OCI-LY7 (cell line): ENCODE results near the gene ETFRF1. TPM values are rescaled to one million over a fixed set of nuclear protein-coding genes. Genes with fewer than 3 reads are reported as not detected.

Experiments used
- BruUV-seq: library from RNA; stranded (reverse); fragments of 400-500 nt; replicated peaks from 2 replicates; lab custom pipeline; 2021; lab: Mats Ljungman, UMichigan
- CTCF ChIA-PET: fragments of 300-600 bp; sonication (Branson Sonifier 250); formaldehyde crosslinking; loops from one replicate; lab custom pipeline; 2022; ENCODE audit warnings: antibody characterized with exemption; ENCODE audit not compliant: unreplicated experiment; lab: Charles Lee
- POLR2A ChIA-PET: fragments of 300-600 bp; sonication (Branson Sonifier 250); formaldehyde crosslinking; loops from one replicate; lab custom pipeline; 2022; ENCODE audit warnings: antibody characterized with exemption; lab: Charles Lee
- DNase-seq: peaks from one replicate; pipeline ENCODE4 v3.0.0-alpha.2; 2015; ENCODE audit warnings: low spot score
- H2AFZ ChIP-seq: fragments of 200-600 bp; sonication (generic), shearing (Covaris generic); 2 replicates; pipeline ENCODE4 v1.6.1; 2014; ENCODE audit warnings: mild to moderate bottlenecking, antibody characterized with exemption, low read length, moderate library complexity
- H3K27ac ChIP-seq: fragments of 200-600 bp; sonication (generic); 2 replicates; pipeline ENCODE4 v1.5.1; 2014; ENCODE audit warnings: mixed run types, low read depth, mild to moderate bottlenecking, moderate library complexity, low read length, inconsistent platforms; ENCODE audit not compliant: poor library complexity, severe bottlenecking
- H3K36me3 ChIP-seq: fragments of 200-600 bp; sonication (generic); 2 replicates; pipeline ENCODE4 v1.6.1; 2014; ENCODE audit warnings: mild to moderate bottlenecking, antibody characterized with exemption, low read length, moderate library complexity, mixed read lengths; ENCODE audit not compliant: insufficient read depth
- H3K4me1 ChIP-seq: fragments of 200-600 bp; sonication (generic); 2 replicates; pipeline ENCODE4 v1.5.1; 2014; ENCODE audit warnings: mild to moderate bottlenecking, low read length; ENCODE audit not compliant: insufficient read depth, poor library complexity, severe bottlenecking
- H3K4me2 ChIP-seq: fragments of 200-600 bp; sonication (generic); 2 replicates; pipeline ENCODE4 v1.6.1; 2014; ENCODE audit warnings: mild to moderate bottlenecking, low read length
- H3K4me3 ChIP-seq: fragments of 200-600 bp; sonication (generic); 2 replicates; pipeline ENCODE4 v1.5.1; 2014; ENCODE audit warnings: mild to moderate bottlenecking, low read depth, low read length; ENCODE audit not compliant: poor library complexity, severe bottlenecking
- H3K79me2 ChIP-seq: fragments of 200-600 bp; sonication (generic); 2 replicates; pipeline ENCODE4 v1.6.1; 2016; ENCODE audit warnings: low read depth, mild to moderate bottlenecking, low read length, moderate library complexity, mixed read lengths; ENCODE audit not compliant: insufficient read depth
- H3K9me2 ChIP-seq: fragments of 200-600 bp; sonication (generic); 2 replicates; pipeline ENCODE4 v1.6.1; 2016; ENCODE audit warnings: mild to moderate bottlenecking, low read length, mixed read lengths; ENCODE audit not compliant: insufficient read depth
- H3K9me3 ChIP-seq: fragments of 200-600 bp; sonication (generic); 2 replicates; pipeline ENCODE4 v1.6.1; 2014; ENCODE audit warnings: mild to moderate bottlenecking, mixed run types, low read length, mixed read lengths
- H4K20me1 ChIP-seq: fragments of 200-600 bp; sonication (generic); 2 replicates; pipeline ENCODE4 v1.6.1; 2014; ENCODE audit warnings: mild to moderate bottlenecking, antibody characterized with exemption, low read length, moderate library complexity, mixed read lengths; ENCODE audit not compliant: insufficient read depth
- EZH2phosphoT487 ChIP-seq: fragments of 200-600 bp; sonication (generic); IDR thresholded peaks from 2 replicates; pipeline ENCODE4 v1.6.1; 2018; ENCODE audit warnings: low read depth, borderline replicate concordance, mild to moderate bottlenecking, mixed run types, antibody characterized with exemption, low read length, moderate library complexity, mixed read lengths
- intact Hi-C: fragments of 100-400 bp; cut with micrococcal nuclease; formaldehyde crosslinking; loops from one replicate; pipeline ENCODE4 v1.10.0; 2022; ENCODE audit not compliant: unreplicated experiment
- total RNA-seq, 2 experiments: library from RNA; depleted of rRNA in 1 of 2; stranded (reverse); fragments of >200 nt in 1 of 2; shearing (Covaris generic) in 1 of 2; gene quantifications; 2 replicates each; pipeline ENCODE4 v1.2.3, GENCODE V29; 2014 to 2022
- TF ChIP-seq, protein P1 (sequence below): fragments of 200-600 bp; sonication (generic); conservative IDR thresholded peaks from 2 replicates; pipeline ENCODE4 v1.5.1; 2014; ENCODE audit warnings: mild to moderate bottlenecking, antibody characterized with exemption, low read length, moderate library complexity, mixed read lengths

The ETFRF1 gene
- total RNA-seq, 2 experiments from 2014 or later = 8.5 to 11.4 TPM

GRCh38 chr12:25200703-25201102 is 5.7 kb downstream of the ETFRF1 start:
- no peak for DNase-seq
- intact Hi-C loops = no loop called here
- no TSS peak for BruUV-seq

DNA sequence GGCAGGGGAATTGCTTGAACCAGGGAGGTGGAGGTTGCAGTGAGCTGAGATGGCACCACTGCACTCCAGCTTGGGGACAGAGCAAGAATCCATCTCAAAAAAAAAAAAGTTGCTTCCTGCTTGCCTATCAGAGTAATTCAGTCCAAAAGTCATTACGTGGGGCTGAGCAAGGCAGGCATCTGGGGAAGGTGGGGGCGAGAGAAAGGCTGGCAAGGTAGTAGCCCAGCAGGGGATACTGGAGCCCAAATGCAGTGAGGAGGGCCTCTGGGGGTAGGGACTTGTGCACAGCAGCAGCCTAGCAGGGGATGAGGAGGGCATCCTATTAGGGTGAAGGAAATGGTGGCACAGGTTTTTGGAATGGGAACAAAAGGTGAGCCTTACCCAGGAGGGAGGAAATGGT is 7.1 kb downstream of the ETFRF1 start:
- H3K9me2 ChIP-seq = no peaks in the 10 kb centered on the region

More at GRCh38 chr12:25200703-25201102, 5.7 kb downstream of the ETFRF1 start:
- Histone ChIP-seq H3K79me2 (no peaks in the 10 kb centered on the region), H3K9me2 (no peaks in the 10 kb centered on the region), H3K4me3 (no peak overlapping the region), H4K20me1 (no peaks in the 10 kb centered on the region), H3K9me3 (no peaks in the 10 kb centered on the region), H3K36me3 (peaks cover 15% of the 10 kb centered on the region; the same call in 1 of the 2 replicates), H3K27ac (no peak overlapping the region), H3K4me2 (no peak overlapping the region), H3K4me1 (peaks cover 9% of the 10 kb centered on the region), H2AFZ (no peak overlapping the region)
- ChIA-PET POLR2A (no interaction called here), CTCF (no interaction called here)
- TF ChIP-seq, protein P1, sequence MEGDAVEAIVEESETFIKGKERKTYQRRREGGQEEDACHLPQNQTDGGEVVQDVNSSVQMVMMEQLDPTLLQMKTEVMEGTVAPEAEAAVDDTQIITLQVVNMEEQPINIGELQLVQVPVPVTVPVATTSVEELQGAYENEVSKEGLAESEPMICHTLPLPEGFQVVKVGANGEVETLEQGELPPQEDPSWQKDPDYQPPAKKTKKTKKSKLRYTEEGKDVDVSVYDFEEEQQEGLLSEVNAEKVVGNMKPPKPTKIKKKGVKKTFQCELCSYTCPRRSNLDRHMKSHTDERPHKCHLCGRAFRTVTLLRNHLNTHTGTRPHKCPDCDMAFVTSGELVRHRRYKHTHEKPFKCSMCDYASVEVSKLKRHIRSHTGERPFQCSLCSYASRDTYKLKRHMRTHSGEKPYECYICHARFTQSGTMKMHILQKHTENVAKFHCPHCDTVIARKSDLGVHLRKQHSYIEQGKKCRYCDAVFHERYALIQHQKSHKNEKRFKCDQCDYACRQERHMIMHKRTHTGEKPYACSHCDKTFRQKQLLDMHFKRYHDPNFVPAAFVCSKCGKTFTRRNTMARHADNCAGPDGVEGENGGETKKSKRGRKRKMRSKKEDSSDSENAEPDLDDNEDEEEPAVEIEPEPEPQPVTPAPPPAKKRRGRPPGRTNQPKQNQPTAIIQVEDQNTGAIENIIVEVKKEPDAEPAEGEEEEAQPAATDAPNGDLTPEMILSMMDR = no peak
- no peak for TF ChIP-seq EZH2phosphoT487

DNA sequence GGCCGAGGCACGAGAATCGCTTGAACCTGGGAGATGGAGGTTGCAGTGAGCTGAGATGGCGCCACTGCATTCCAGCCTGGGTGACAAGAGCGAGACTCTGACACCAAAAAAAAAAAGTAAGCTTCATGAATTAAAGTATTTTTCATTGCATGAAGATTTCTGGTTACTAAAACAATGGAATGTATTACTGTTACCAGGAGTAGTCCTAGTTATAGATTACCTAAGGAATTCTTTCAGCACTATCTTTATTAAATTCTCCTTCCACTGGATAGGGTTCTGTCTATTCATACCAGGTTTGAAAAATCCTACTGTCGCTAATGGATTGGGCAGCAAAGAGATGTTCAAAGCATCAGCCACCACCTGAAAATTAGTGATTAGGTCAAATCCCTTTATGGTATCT is 12.4 kb downstream of the ETFRF1 start:
- CTCF ChIA-PET = no interaction called here
- Histone ChIP-seq H3K27ac (no peak overlapping the region), H4K20me1 (no peaks in the 10 kb centered on the region), H3K9me3 (no peaks in the 10 kb centered on the region), H3K36me3 (peaks cover 52% of the 10 kb centered on the region), H2AFZ (no peak overlapping the region), H3K4me2 (no peak overlapping the region), H3K4me3 (no peak overlapping the region), H3K79me2 (no peaks in the 10 kb centered on the region), H3K9me2 (no peaks in the 10 kb centered on the region), H3K4me1 (no peaks in the 10 kb centered on the region)
- no peak for TF ChIP-seq EZH2phosphoT487
- TF ChIP-seq, protein P1 = no peak
- BruUV-seq = no TSS peak
- POLR2A ChIA-PET = interaction anchor here (0.6 to 1.2 kb wide), 3 partner anchors 9 to 180 kb away, joined by 3 to 4 read pairs (median 3); no protein-coding TSS in a partner anchor
- no peak for DNase-seq
- intact Hi-C loops = no loop called here

More for the DNA sequence above, 7.1 kb downstream of the ETFRF1 start:
- no TSS peak for BruUV-seq
- no peak overlapping the region for H3K27ac ChIP-seq
- no peak overlapping the region for H2AFZ ChIP-seq
- CTCF ChIA-PET = no interaction called here
- H4K20me1 ChIP-seq = no peaks in the 10 kb centered on the region
- TF ChIP-seq, protein P1 = no peak
- TF ChIP-seq EZH2phosphoT487 = no peak
- H3K4me1 ChIP-seq = no peaks in the 10 kb centered on the region
- DNase-seq = no peak
- H3K9me3 ChIP-seq = no peaks in the 10 kb centered on the region
- no peaks in the 10 kb centered on the region for H3K79me2 ChIP-seq
- H3K4me2 ChIP-seq = no peak overlapping the region
- H3K36me3 ChIP-seq = peaks cover 26% of the 10 kb centered on the region
- POLR2A ChIA-PET = interaction anchor here (0.6 to 0.7 kb wide), 2 partner anchors 39 to 53 kb away, joined by 4 to 5 read pairs; no protein-coding TSS in a partner anchor
- intact Hi-C loops = no loop called here
- no peak overlapping the region for H3K4me3 ChIP-seq
